ENCODE results near the gene LGR4. TPM values are rescaled to one million over a fixed set of nuclear protein-coding genes. Genes with fewer than 3 reads are reported as not detected.

The LGR4 gene
- total RNA-seq, 2 experiments from 2014 or later = 0.06 to 1.2 TPM

- no peaks in the 10 kb centered on the region for H3K9me3 ChIP-seq (ENCODE audit: low read length)
- CTCF ChIA-PET (ENCODE audit: unreplicated experiment) = no interaction called here
- no peak overlapping the region for H2AFZ ChIP-seq (ENCODE audit: low read length)
These were observed 84.6 kb downstream of the LGR4 start for GRCh38 chr11:27388001-27388400.

GRCh38 chr11:27387362-27387761 lies 85.2 kb downstream of the LGR4 start:
- no peak for DNase-seq (ENCODE audit: low spot score)
- H3K27ac ChIP-seq (ENCODE audit: low read depth, low read length, poor library complexity, severe bottlenecking) = no peak overlapping the region
- no peak overlapping the region for H3K4me2 ChIP-seq (ENCODE audit: low read length)
- no peaks in the 10 kb centered on the region for H3K4me1 ChIP-seq (ENCODE audit: insufficient read depth, low read length, poor library complexity, severe bottlenecking)
- intact Hi-C loops (cut with micrococcal nuclease; ENCODE audit: unreplicated experiment) = no loop called here
- no peaks in the 10 kb centered on the region for H3K36me3 ChIP-seq (ENCODE audit: insufficient read depth, low read length)
- H3K4me3 ChIP-seq (ENCODE audit: low read depth, low read length, poor library complexity, severe bottlenecking) = no peak overlapping the region
- no peaks in the 10 kb centered on the region for H3K9me2 ChIP-seq (ENCODE audit: insufficient read depth, low read length)
- TF ChIP-seq CTCF (conservative IDR thresholded peaks at IDR 0.05; ENCODE audit: low read length) (no peak), EZH2phosphoT487 (IDR thresholded peaks at IDR 0.05; ENCODE audit: borderline replicate concordance, low read depth, low read length) (no peak)
- CTCF ChIA-PET (ENCODE audit: unreplicated experiment) = no interaction called here
- POLR2A ChIA-PET = interaction anchor here (0.9 kb wide), 1 partner anchor 13 kb away, joined by 3 read pairs; no protein-coding TSS in a partner anchor
- no TSS peak for BruUV-seq (replicated peaks)
- H2AFZ ChIP-seq (ENCODE audit: low read length) = no peak overlapping the region
- H3K9me3 ChIP-seq (ENCODE audit: low read length) = no peaks in the 10 kb centered on the region
- no peaks in the 10 kb centered on the region for H4K20me1 ChIP-seq (ENCODE audit: insufficient read depth, low read length)
- H3K79me2 ChIP-seq (ENCODE audit: insufficient read depth, low read depth, low read length) = no peaks in the 10 kb centered on the region

More at GRCh38 chr11:27388001-27388400, 84.6 kb downstream of the LGR4 start:
- intact Hi-C loops (cut with micrococcal nuclease; ENCODE audit: unreplicated experiment) = no loop called here
- no peak for DNase-seq (ENCODE audit: low spot score)
- H3K9me2 ChIP-seq (ENCODE audit: insufficient read depth, low read length) = no peaks in the 10 kb centered on the region
- no TSS peak for BruUV-seq (replicated peaks)
- POLR2A ChIA-PET = no interaction called here
- no peaks in the 10 kb centered on the region for H4K20me1 ChIP-seq (ENCODE audit: insufficient read depth, low read length)
- H3K4me1 ChIP-seq (ENCODE audit: insufficient read depth, low read length, poor library complexity, severe bottlenecking) = no peaks in the 10 kb centered on the region
- H3K79me2 ChIP-seq (ENCODE audit: insufficient read depth, low read depth, low read length) = no peaks in the 10 kb centered on the region
- H3K36me3 ChIP-seq (ENCODE audit: insufficient read depth, low read length) = no peaks in the 10 kb centered on the region
- TF ChIP-seq EZH2phosphoT487 (IDR thresholded peaks at IDR 0.05; ENCODE audit: borderline replicate concordance, low read depth, low read length) (no peak), CTCF (conservative IDR thresholded peaks at IDR 0.05; ENCODE audit: low read length) (no peak)
- H3K27ac ChIP-seq (ENCODE audit: low read depth, low read length, poor library complexity, severe bottlenecking) = no peak overlapping the region
- no peak overlapping the region for H3K4me2 ChIP-seq (ENCODE audit: low read length)
- H3K4me3 ChIP-seq (ENCODE audit: low read depth, low read length, poor library complexity, severe bottlenecking) = no peak overlapping the region

GRCh38 chr11:27386181-27386845 lies 86.3 kb downstream of the LGR4 start:
- H3K9me3 ChIP-seq (ENCODE audit: low read length) = no peaks in the 10 kb centered on the region
- intact Hi-C loops (cut with micrococcal nuclease; ENCODE audit: unreplicated experiment) = no loop called here
- H3K4me2 ChIP-seq (ENCODE audit: low read length) = no peak overlapping the region
- DNase-seq (ENCODE audit: low spot score) = no peak
- no peaks in the 10 kb centered on the region for H3K79me2 ChIP-seq (ENCODE audit: insufficient read depth, low read depth, low read length)
- no peak overlapping the region for H3K27ac ChIP-seq (ENCODE audit: low read depth, low read length, poor library complexity, severe bottlenecking)
- H2AFZ ChIP-seq (ENCODE audit: low read length) = no peak overlapping the region
- ChIA-PET POLR2A (interaction anchor here (0.9 kb wide), 1 partner anchor 12 kb away, joined by 3 read pairs; no protein-coding TSS in a partner anchor), CTCF (ENCODE audit: unreplicated experiment) (no interaction called here)
- TF ChIP-seq CTCF (conservative IDR thresholded peaks at IDR 0.05; ENCODE audit: low read length) = no peak
- TF ChIP-seq EZH2phosphoT487 (IDR thresholded peaks at IDR 0.05; ENCODE audit: borderline replicate concordance, low read depth, low read length) = no peak
- H4K20me1 ChIP-seq (ENCODE audit: insufficient read depth, low read length) = no peaks in the 10 kb centered on the region
- H3K36me3 ChIP-seq (ENCODE audit: insufficient read depth, low read length) = no peaks in the 10 kb centered on the region
- BruUV-seq (replicated peaks) = no TSS peak
- H3K4me3 ChIP-seq (ENCODE audit: low read depth, low read length, poor library complexity, severe bottlenecking) = no peak overlapping the region
- no peaks in the 10 kb centered on the region for H3K9me2 ChIP-seq (ENCODE audit: insufficient read depth, low read length)
- no peaks in the 10 kb centered on the region for H3K4me1 ChIP-seq (ENCODE audit: insufficient read depth, low read length, poor library complexity, severe bottlenecking)

All from OCI-LY7 (cell line).